GM21390 (cell line): ENCODE results near the gene UHMK1.

Source experiments
- ATAC-seq: cut with Tn5 transposase; IDR thresholded peaks from one replicate; pipeline ENCODE4 v1.9.1; 2021; ENCODE audit not compliant: unreplicated experiment

Gene UHMK1

DNA sequence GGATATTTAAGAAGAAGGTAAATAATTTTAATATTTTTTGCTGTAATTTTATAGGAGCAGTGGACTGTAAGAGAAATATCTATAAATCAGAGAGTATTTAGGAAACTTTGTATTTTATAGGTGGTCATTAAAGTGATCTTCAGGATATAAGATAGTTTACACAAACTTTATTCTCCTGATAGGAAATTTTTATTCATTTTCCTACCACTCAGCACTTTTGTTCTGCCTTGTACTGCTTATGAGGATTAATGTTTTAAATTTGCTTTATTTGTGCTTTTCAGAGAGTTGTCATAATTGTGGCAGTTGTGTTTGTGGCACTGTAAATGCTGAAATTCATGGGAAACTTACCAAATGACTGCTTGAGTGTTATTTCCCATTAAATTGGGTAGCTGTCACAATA, 29.7 kb downstream of the UHMK1 start:
- ATAC-seq = no peak

DNA sequence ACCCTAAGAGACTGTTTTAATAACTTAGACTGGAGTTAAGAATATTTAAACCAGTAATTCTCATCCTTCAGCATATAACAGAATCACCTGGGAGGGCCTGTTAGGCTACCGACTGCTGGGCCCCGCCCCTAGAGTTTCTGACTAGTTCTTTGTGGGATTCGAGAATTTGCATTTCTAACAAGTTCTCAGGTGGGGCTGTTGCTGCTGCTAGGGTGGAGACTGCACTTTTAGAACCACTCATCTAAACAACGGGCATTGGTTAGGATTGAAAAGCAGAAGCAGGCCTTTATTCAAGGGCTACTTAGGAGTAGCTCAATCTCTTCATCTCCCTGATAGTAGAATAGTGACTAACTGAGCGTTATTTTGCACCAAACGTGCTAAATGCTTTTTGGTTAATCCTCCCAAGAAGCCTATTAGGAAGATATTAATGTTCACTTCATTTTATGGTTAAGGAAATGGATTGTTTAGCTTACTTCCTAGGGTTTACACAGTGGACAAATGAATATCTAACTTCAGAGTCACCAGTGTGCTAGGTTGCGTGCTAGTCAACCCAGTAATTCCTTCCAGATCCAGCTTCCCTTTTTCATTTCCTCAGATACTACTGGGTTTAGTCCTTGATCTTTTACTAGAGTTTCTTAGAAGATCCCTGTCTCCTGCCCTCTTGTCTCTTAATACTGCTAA, 32.8 kb downstream of the UHMK1 start:
- peak; percentile 93 for ATAC-seq

DNA sequence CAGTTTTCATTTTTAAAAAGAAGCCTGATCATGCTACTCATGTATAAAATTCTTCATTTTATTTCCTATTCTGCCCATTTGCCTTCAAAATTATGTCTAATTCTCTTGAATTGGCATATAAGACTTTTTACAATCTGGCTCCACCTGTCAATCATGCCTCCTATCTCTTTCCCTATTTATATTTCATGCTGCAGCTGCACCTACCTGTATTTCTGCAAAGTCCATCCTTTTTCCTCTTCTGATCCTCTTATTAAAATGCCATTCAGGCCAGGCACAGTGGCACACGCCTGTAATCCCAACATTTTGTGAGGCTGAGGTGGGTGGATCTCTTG, 33.3 kb downstream of the UHMK1 start:
- no peak for ATAC-seq

DNA sequence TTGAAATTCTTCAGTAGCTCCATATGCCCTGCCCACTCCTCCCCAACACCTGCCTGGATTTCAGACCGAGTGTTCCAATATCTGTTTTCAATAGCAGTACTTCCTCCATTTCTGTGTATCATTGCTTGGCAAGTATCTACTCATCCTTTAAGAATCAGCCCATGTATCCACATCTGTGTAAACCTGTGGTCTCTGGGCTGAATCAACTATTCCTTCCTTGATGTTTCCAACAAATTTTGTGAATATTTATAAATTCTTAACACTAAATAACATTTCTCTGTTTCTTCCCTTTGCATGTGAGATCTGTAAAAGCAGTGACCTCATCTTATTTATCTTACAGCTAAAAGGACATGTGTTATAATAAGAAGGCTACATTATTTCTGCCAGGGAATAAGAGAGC, 37.9 kb downstream of the UHMK1 start:
- ATAC-seq = no peak

DNA sequence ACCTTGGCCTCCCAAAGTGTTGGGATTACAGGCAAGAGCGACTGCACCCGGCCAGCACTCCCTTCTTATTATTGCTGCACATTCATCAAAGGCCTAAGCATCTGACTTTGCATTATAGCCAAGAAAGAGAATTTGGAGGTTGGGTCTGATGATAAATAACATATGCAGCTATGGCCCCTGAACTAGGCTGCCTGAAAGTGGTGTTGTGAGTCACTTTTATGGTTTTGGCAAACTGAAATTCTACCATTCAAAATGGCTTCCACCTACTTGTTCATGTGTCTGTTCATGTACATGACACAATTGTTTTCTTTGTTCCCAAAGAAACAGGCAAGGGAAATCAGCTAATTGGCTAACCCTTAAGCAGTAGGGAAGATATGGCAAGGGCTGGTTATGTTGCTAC, 38.9 kb downstream of the UHMK1 start:
- ATAC-seq = no peak

DNA sequence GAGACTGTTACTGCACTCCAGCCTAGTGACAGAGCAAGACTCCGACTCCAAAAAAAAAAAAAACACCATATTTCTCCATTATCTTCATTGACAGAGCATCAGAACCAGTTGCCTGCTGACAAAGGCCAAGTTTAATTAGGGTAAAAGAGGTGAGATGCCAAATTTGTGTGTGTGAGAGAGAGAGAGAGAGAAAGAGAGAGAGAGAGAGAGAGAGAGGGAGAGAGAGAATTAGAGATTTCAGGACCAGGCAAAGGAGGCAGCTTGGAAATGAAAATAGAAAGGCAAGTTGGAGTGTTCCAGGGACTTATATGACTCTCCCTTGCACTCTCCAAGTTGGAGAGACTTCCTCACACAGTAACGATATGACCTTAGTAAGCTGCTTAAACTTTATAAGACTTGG, 39.6 kb downstream of the UHMK1 start:
- no peak for ATAC-seq

DNA sequence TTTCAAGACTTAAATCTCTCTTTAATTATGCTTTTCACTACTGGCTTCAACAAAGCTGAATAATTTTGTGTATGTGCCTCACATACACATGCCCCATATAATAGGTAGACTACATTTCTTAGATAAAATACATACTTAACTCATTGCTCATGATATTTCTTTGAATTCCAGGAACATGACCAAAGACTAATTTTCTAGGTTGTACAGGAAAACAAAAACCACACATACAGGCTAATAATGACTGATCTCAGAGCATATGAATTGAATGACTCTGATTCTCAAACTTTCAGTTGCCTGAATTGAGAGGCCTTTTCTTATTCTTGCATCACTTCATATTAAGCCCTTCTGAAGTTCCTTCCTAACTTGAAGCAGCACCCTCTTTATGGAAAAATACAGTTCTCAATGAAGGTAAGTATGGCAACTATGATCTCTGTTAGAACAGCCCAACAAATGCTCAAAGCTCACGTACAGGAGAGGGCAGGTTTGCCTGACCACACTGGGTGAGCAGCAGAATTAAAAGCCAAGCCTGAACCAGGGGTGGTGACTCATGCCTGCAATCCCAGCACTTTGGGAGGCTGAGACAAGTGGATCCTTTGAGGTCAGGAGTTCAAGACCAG, 41.3 kb downstream of the UHMK1 start:
- ATAC-seq = no peak

DNA sequence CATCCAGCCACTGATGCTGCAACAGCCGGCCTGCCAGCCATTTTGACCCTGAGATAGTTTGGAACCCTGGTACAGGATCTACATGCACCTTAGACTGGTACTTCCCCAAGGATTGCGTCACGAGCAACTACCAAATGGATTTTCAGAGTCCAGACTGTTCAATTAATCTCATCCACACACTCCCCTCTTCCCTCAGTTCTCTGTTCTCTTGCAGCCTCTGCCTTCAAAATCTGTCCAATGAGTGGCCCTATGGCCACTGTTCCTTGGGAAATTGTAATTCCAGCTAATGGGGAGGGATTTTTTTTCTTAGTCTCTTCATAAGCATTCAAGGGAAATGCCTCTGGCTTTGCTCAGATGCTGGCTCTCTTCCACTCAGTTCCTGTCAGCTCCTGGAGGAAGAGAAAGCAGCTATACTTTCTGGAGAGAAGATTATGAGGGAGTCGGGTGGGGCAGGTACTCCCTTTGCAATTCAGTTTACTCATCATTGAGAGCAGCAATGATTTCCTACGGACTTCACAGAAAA, 44.1 kb downstream of the UHMK1 start:
- ATAC-seq = no peak

DNA sequence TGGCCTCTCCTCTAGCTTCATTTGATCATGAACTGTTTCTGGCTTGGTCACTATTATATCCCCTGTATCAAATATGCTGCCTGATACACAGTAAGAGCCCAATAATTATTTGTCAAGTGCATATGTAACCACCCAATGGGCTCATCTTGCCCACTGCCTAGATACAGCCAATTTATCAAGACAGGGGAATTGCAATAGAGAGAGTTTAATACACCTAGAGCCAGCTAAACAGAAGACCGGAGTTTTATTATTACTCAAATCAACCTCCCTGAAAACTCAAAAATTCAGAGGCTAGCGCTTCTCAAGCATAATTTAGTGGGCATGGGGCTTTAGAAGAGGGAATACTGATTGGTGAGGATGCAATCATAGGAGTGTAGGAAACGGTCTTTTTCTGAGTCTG, 45.6 kb downstream of the UHMK1 start:
- ATAC-seq = no peak

DNA sequence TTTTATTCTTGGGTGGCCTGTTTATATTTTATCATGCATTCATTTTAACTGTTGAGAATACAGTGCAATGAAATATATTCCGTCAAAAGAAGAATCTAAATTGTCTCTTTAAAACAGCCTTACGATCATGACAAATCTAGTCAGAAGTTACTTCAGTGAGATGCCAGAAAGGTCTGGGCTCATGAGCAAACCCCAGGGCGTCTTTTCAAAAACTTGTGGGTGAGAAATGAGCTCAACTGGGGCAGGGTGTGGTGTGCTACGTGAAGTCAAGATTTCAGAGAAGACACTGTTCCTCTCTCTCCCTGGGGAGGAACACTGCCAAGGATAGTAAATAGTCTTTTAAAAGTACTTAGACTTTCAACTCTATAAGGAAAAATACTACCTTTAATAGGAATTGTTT, 50.6 kb downstream of the UHMK1 start:
- ATAC-seq = no peak

DNA sequence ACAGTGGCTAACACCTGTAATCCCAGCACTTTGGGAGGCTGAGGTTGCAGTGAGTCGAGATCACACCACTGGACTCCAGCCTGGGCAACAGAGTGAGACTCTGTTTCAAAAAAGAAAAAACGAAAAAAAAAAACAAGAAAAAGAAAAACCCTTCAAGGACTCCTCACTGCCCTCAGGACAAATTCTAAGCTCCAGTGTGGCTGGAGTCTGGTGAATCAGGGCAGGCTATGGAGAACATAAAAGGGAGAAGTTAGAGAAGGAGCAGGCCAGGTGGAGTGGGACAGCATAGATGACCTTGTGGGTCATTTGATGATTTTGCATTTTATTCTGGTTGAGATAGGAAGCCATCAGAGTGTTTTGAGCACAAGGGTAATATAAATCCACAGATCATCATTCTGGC, 51.4 kb downstream of the UHMK1 start:
- ATAC-seq = no peak

DNA sequence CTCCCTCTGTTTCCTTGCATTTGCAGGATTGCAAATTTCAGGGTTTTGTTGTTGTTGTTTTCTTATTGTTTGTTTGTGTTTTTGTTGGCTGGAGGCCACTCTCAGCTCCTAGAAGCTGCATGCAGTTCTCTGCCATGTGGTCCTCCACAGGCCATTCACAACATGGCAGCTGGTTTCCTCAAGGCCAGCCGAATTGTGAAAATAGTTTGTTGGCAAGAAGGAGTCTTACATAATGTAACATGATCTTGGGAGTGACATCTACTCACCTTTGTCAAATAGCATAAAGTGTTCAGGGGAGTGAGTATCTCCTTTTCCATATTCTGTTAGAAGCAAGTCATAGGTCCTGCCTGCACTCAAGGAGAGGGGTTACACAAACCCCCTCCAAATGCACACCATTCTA, 53.3 kb downstream of the UHMK1 start:
- ATAC-seq = no peak

DNA sequence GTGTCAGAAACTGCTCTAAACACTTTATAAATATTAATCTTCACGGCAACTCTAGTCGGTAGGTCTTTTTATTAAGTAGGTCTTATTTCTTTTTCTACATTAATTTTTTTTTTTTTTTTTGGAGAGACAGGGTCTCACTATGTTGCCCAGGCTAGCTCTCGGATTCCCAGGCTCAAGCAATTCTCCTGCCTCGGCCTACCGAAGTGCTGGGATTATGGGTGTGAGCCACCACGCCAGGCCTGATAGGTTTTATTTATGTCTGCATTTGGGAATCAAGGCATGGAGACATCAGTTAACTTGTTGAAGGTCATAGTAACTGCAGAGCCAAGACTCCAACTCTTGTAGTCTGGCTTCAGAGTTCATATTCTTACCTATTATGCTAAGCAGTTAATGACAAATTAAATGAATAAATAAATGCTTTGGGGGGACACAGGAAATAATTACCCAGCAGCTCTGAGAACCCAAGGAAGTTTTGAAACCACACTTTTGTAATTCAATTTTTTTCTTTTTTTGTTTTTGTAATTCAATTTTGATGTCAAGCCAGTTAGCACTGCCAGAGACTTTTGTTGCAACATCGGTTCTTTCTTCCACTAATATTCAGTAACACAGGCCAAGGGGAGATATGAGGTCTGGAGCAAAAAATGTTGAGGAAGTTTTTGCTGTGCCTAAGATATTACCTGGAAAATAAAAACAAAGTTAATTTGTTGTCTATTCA, 54.5 kb downstream of the UHMK1 start:
- no peak for ATAC-seq

DNA sequence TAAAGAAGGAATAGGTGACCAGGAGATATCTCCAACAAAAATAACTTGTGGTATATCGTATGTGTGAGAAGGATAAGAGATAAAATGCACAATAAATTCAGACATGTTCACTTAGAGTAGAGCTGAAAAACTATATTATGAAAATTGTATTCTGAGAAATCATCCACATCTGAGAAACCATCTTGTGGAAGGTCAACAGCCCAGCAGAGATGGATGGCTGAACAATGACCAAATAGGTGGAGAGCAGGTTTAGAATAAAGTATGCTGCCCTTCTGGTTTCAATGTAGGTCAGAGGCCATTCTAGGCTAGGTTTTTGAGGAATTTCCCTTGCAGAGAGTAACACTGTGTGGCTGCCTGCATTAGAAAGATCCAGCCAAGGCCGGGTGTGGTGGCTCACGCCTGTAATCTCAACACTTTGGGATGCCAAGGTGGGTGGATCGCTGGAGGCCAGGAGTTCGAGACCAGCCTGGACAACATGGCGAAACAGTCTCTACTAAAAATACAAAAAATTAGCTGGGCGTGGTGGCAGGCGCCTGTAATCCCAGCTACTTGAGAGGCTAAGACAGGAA, 55.1 kb downstream of the UHMK1 start:
- ATAC-seq = no peak

DNA sequence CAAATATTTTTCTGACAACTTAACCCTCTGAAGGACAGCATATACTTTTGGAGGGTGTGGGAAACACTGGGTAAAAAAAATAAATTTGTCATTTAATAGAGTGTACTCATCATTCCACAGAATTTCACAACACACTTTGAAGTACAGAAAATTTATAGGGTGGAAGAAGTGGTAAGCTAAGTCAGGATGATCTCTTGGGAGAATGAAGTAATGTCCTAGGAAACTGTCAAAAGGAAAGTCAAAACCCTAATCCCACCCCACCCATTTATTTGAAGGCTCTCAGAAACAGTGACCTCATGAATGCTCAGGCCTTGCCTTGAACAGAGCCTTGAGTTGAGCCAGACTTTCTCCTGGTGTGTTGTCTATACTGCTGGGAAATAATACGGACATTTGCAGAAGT, 56.6 kb downstream of the UHMK1 start:
- no peak for ATAC-seq

DNA sequence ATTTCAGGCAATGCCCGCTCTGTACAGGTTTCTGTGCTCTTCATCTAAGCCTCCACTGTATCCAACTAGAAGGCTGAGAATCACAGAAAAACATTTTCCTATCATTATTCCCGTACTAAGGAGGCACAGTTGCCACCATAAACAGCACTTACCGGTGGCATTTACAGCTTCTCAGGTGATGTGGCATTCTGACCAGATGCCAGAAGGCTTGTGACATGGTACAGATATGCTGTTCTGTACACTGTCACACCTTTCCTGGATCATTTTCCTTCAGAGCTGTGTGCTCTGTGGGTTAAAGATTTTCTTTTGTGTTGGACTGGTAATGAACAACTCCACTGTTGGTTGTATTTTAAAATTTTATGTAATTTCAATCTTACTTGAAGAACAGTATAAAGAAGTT, 59.9 kb downstream of the UHMK1 start:
- no peak for ATAC-seq

DNA sequence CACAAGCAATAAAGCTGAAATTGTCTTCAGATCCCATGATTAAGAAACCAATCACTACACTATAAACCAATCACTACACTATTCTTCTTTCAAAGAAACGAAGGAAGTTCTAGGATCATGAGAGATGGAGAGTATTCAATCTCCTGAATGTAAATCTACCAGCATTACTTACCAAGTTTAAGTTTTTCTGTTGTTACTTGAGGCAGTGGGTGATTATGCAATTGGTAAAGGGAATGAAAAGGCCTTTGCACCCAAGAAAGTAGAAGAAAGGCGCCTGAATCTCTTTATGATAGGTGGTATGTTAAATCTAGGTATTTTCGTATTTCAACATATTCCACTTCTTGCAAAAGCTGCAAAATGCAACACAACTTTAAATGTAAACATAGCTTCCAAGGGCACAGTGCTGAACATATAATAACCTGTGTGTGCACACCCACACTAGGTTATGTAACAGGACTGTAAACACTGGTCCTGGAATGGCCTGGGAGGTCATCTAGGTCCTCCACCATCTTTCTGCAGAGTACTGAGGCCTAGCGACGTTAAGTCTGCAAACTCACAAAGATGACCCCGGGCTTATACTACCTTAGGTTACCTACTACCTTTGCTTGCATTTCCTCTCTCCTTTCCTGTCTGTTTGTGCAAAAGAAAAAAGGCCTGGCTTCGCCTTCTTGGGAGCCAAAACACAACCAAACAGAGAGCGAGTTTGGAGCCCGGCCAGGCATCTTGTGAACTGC, 62.9 kb downstream of the UHMK1 start:
- no peak for ATAC-seq

DNA sequence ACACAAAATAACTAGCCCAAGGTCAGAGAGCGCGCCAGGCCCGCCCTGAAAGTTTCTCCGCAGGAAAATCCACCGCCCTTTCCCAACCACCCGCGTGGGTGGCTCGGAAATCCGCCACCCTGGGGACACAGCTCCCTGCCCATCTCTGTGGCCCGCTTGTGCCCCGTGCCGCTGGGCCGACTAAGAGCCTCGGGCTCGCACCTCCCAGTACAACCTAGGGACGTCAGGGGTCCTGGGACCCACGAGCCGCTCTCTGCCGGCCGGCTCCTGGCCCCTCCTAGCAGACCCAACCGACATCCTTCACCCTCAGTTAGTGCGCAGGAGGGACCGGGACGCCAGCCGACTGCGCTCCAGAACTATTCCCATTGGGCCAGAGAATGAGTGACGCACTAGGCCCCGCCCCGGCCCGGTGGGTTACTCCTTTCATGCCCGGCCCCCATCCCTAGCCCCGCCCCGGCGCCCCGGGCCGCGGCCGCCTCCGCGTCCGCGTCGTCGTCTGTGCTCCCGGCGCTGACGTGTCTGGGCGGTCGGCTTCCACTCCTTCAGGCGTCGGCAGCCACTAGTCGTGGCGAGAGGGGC, 63.5 kb downstream of the UHMK1 start:
- peak; percentile 94 for ATAC-seq

DNA sequence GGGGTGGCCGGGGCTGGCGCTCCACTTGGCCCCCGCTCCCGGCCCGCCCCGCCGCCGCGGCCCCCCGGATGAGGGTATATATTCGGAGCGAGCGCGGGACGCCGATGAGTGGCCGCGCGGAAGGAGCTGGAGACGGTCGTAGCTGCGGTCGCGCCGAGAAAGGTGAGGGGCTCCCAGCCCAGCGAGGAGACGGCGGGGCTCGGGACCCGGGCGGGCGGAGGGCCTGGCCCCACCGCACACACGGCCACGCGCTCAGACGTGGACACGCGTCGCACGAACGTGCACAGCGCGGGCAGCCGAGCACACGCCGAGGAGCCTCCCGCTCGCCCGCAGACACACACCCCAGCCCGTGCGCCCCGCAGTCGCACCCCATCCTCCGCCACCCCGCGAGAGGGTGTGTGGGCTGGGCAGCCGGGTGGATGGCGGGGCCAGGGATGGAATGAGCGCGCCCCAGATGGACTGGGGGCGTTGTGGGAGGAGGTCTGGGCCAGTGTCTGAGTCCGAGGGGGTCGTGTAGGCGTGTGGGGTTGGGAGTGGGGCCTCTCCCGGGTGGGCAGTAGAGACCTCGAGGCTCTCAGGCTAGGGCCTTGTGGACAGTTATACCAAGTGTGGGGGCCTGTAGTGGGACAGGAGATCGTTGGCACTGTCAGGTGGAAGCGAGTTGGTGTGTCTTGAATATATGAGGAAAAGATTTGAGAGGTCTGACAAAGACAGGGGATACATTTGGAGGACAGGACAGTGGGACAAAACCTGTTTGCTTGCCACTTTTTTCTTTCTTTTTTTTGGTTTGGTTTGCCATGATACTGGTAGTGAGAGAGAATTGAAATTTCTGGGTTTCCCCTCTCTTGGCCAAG, 64.2 kb downstream of the UHMK1 start, which contains the start of gene UAP1:
Gene UAP1, plus strand, starts transcription at position 107 of the 854 bp plus-strand sequence. CDS start 4,347 bp downstream, outside the sequence.
- ATAC-seq = peak; percentile 29

DNA sequence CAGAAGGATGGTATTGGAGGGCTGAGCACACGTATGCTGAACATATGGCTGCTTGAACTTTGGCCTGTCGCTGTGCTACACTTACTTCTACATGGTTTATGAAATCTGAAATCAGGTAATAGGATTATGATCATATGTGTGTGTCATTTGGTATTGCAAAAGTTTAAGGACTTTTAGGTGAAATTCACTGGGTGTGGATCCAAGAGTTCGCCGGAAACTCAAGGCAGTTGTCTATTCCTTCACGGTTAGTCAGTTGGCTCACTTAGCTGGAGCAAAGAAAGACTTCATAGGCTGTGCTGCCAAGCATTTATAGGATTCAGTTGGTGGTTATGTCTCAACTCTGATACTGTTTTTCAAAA, 64.8 kb downstream of the UHMK1 start:
- ATAC-seq = no peak
